Upper lobe of left lung (tissue), 4 donors: Measurements from ENCODE around the gene PNCK.
A peak's percentile ranks its signal among the peaks of the same experiment; 100 is the strongest.

Experiments used
- EP300 ChIP-seq, 4 donors: sonication (generic); formaldehyde crosslinking; IDR thresholded peaks; one replicate each; pipeline ENCODE4 v1.5.1; 2017; ENCODE audit warnings: antibody characterized with exemption in 4 of 4, control low read depth in 2 of 4
- POLR2A ChIP-seq, 4 donors: fragments of 450-650 bp; IDR thresholded peaks; one replicate each; pipeline ENCODE4 v1.5.1; 2016 to 2017; ENCODE audit warnings: antibody characterized with exemption in 4 of 4, mild to moderate bottlenecking in 2 of 4
- POLR2AphosphoS5 ChIP-seq, 2 donors: sonication (generic); formaldehyde crosslinking; IDR thresholded peaks; one replicate each; pipeline ENCODE4 v1.5.1; 2017; ENCODE audit warnings: antibody characterized with exemption in 2 of 2
- TF ChIP-seq, protein P1 (sequence below), 6 experiments: fragments of 450-650 bp in 4 of 6; fragments of 200-600 bp in 2 of 6; sonication (generic) in 2 of 6; IDR thresholded peaks; one replicate each; pipeline ENCODE4 v1.5.1; 2016 to 2019; ENCODE audit warnings: antibody characterized with exemption in 6 of 6

DNA sequence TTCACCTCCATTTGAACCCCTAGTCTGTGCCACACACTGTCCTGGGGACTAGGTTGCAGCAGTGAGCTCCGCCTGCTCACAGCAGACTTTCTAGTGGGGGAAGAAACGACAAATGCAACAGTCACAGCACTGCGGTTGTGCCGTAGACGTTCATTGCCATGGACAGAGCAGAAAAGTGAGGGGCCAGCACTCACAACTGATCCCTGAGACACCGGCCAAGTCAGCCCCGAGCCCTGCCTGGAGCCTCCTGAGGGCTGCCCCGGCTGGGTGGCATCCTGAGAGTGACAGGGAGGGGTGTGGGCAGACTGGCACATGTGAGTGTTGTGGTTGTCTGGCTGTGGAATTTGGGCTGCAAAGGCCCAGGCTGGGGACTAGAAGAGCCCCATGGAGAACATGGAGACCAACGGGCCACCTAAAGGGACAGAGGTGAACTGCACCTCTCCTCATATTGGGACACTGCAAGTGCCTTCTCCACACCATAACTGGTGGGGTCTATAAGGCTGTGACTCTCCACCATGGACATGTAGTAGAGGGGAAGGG, 22.0 kb downstream of the PNCK start:
- TF ChIP-seq, protein P1, sequence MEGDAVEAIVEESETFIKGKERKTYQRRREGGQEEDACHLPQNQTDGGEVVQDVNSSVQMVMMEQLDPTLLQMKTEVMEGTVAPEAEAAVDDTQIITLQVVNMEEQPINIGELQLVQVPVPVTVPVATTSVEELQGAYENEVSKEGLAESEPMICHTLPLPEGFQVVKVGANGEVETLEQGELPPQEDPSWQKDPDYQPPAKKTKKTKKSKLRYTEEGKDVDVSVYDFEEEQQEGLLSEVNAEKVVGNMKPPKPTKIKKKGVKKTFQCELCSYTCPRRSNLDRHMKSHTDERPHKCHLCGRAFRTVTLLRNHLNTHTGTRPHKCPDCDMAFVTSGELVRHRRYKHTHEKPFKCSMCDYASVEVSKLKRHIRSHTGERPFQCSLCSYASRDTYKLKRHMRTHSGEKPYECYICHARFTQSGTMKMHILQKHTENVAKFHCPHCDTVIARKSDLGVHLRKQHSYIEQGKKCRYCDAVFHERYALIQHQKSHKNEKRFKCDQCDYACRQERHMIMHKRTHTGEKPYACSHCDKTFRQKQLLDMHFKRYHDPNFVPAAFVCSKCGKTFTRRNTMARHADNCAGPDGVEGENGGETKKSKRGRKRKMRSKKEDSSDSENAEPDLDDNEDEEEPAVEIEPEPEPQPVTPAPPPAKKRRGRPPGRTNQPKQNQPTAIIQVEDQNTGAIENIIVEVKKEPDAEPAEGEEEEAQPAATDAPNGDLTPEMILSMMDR (IDR thresholded peaks at IDR 0.05) = peak in 3 of 6 experiments; percentile 9 to 14 (median 13)
- TF ChIP-seq POLR2A (IDR thresholded peaks at IDR 0.05) = no peak
- no peak for TF ChIP-seq POLR2AphosphoS5 (IDR thresholded peaks at IDR 0.05)
- TF ChIP-seq EP300 (IDR thresholded peaks at IDR 0.05) = no peak
